Neural cell (in vitro differentiated cells): ENCODE results near the gene ABCC3.

ENCODE experiments used
- EP300 ChIP-seq: fragments of 450-650 bp; conservative IDR thresholded peaks from 2 replicates; pipeline ENCODE4 v1.6.1; 2014; ENCODE audit warnings: antibody characterized with exemption, mild to moderate bottlenecking, moderate library complexity; ENCODE audit not compliant: poor library complexity, severe bottlenecking
- EZH2 ChIP-seq: fragments of 200-600, 300-800 bp; shearing (Covaris generic), sonication (generic); IDR thresholded peaks from 2 replicates; pipeline ENCODE4 v1.6.1; 2014; ENCODE audit warnings: antibody characterized with exemption, low read length, borderline replicate concordance, mild to moderate bottlenecking; ENCODE audit not compliant: insufficient read depth, poor library complexity, severe bottlenecking
- MXI1 ChIP-seq: fragments of 450-650 bp; conservative IDR thresholded peaks from 2 replicates; pipeline ENCODE4 v1.6.1; 2014; ENCODE audit warnings: antibody characterized with exemption, mild to moderate bottlenecking; ENCODE audit not compliant: poor library complexity, severe bottlenecking
- POLR2AphosphoS5 ChIP-seq: IDR thresholded peaks from 2 replicates; pipeline ENCODE4 v1.6.1; 2012
- RAD21 ChIP-seq: fragments of 450-650 bp; conservative IDR thresholded peaks from 2 replicates; pipeline ENCODE4 v1.6.1; 2014; ENCODE audit warnings: antibody characterized with exemption, mild to moderate bottlenecking, moderate library complexity
- SMC3 ChIP-seq: fragments of 450-650 bp; conservative IDR thresholded peaks from 2 replicates; pipeline ENCODE4 v1.6.1; 2014; ENCODE audit warnings: antibody characterized with exemption, mild to moderate bottlenecking, moderate library complexity; ENCODE audit not compliant: poor library complexity
- TAF1 ChIP-seq: IDR thresholded peaks from 2 replicates; pipeline ENCODE4 v1.6.1; 2012; ENCODE audit warnings: low read depth
- TF ChIP-seq, protein P1 (sequence below): IDR thresholded peaks from 2 replicates; pipeline ENCODE4 v1.6.1; 2012; ENCODE audit warnings: borderline replicate concordance
- TF ChIP-seq, protein P2 (sequence below): fragments of 450-650 bp; IDR thresholded peaks from 2 replicates; pipeline ENCODE4 v1.5.1; 2014; ENCODE audit warnings: antibody characterized with exemption, mild to moderate bottlenecking, moderate library complexity; ENCODE audit not compliant: poor library complexity, severe bottlenecking

DNA sequence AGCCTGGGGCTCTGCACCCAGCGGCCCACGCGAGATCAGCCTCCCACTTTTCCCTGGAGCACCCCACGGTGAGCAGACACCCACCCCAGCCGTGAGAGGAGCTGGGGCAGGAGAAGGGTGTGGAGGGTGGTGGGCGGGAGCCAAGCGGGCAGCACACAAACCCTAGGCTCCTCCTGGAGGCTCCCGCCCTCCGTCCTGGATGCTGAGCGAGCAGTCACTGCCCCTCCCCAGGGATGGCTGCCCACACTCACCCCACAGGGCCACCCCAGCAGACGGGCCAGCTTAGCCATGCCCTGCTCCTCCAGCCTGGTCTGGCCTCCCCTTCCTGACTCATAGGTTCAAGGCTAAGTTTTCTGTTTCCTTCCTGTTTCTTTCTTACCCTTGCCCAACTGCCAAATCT is 15.7 kb upstream of the ABCC3 start:
- TF ChIP-seq, protein P1, sequence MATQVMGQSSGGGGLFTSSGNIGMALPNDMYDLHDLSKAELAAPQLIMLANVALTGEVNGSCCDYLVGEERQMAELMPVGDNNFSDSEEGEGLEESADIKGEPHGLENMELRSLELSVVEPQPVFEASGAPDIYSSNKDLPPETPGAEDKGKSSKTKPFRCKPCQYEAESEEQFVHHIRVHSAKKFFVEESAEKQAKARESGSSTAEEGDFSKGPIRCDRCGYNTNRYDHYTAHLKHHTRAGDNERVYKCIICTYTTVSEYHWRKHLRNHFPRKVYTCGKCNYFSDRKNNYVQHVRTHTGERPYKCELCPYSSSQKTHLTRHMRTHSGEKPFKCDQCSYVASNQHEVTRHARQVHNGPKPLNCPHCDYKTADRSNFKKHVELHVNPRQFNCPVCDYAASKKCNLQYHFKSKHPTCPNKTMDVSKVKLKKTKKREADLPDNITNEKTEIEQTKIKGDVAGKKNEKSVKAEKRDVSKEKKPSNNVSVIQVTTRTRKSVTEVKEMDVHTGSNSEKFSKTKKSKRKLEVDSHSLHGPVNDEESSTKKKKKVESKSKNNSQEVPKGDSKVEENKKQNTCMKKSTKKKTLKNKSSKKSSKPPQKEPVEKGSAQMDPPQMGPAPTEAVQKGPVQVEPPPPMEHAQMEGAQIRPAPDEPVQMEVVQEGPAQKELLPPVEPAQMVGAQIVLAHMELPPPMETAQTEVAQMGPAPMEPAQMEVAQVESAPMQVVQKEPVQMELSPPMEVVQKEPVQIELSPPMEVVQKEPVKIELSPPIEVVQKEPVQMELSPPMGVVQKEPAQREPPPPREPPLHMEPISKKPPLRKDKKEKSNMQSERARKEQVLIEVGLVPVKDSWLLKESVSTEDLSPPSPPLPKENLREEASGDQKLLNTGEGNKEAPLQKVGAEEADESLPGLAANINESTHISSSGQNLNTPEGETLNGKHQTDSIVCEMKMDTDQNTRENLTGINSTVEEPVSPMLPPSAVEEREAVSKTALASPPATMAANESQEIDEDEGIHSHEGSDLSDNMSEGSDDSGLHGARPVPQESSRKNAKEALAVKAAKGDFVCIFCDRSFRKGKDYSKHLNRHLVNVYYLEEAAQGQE = no peak
- TF ChIP-seq, protein P2, sequence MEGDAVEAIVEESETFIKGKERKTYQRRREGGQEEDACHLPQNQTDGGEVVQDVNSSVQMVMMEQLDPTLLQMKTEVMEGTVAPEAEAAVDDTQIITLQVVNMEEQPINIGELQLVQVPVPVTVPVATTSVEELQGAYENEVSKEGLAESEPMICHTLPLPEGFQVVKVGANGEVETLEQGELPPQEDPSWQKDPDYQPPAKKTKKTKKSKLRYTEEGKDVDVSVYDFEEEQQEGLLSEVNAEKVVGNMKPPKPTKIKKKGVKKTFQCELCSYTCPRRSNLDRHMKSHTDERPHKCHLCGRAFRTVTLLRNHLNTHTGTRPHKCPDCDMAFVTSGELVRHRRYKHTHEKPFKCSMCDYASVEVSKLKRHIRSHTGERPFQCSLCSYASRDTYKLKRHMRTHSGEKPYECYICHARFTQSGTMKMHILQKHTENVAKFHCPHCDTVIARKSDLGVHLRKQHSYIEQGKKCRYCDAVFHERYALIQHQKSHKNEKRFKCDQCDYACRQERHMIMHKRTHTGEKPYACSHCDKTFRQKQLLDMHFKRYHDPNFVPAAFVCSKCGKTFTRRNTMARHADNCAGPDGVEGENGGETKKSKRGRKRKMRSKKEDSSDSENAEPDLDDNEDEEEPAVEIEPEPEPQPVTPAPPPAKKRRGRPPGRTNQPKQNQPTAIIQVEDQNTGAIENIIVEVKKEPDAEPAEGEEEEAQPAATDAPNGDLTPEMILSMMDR = no peak
- TF ChIP-seq POLR2AphosphoS5 = no peak
- TF ChIP-seq EP300 = no peak
- no peak for TF ChIP-seq SMC3
- TF ChIP-seq TAF1 = no peak
- no peak for TF ChIP-seq RAD21
- no peak for TF ChIP-seq EZH2
- no peak for TF ChIP-seq MXI1
